Measurements from ENCODE around the gene SERBP1. TPM values are rescaled to one million over a fixed set of nuclear protein-coding genes. Genes with fewer than 3 reads are reported as not detected.

SERBP1 gene
- 251 and 270 TPM in 2 replicates for total RNA-seq

GRCh38 chr1:67430358-67431155, at the start of gene SERBP1:
SERBP1 (minus strand) TSS chr1:67430402; CDS start chr1:67430300, 102 bp downstream.

Other genes starting within 250 kb of the SERBP1 start
- gene IL12RB2, start 122.5 kb downstream of the SERBP1 start, total RNA-seq = not detected in 2 replicates